Dermis microvascular lymphatic vessel endothelial cell (primary cell): ENCODE data around the gene IRAK3. TPM values are rescaled to one million over a fixed set of nuclear protein-coding genes. Genes with fewer than 3 reads are reported as not detected.
"Not testable (repeated sequence)": the region's sequence is repeated elsewhere in the genome, so short reads cannot be mapped to it uniquely, and the experiment has no call there.

Source experiments
- DNase-seq, 2 donors: peaks; one replicate each; pipeline versions ENCODE4 v3.0.0 to v3.0.0-alpha.2; 2010; ENCODE audit warnings: low read depth in 2 of 2
- total RNA-seq: library from RNA; depleted of rRNA; stranded (reverse); fragments of >200 nt; gene quantifications from 2 replicates; pipeline ENCODE4 v1.2.1, GENCODE V29; 2014

The IRAK3 gene
- total RNA-seq, 1 donor from 2014 or later, result 9.5 TPM

DNA sequence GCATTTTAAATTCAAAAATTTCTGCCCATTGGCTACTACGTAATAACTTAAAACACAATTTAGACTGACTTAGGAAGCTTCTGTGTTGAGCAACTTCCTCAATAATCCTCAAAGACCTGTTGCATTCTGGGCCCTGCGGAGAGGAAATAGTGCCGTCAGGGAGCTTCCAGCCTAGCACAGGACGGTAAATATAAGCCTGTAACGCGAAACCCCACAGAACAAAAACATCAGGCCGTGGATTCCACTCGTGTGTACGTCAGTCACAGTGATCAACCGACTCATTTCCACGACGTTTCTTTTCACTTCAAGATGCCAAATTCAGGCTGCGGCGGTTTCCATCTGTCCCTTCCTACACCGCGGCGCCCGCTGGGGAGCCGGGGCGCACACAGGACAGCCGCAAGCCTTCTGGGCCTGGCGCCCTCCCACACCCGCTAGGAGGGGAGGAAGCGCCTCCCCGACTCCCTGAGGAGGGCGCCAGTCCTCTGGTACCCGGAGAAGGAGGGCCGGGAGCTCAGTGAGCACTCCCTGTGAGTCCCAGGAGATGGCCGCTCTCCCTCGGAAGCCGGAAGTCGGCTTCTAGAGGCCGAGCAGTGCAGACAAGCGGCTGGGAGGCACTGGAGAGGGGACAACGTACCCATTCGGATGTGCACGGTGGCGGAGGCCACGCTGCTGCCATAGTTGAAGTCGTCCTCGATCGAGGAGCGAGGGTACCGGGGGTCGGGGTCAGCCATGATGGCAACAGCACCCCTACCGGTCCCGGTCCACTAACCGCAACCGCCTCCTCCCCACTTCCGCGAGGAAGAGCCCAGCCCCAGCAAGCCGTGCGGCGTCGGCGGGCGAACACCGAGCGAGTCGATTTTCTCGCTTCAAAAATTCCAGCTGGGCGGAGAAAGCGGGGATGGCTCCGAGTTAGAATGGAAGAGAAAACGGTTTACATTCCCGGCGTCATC lies 19.5 kb upstream of the IRAK3 start, which contains the start of gene TMBIM4:
Gene TMBIM4, minus strand, starts transcription at position 776 of the 950 bp plus-strand sequence. Its CDS starts 45 bp downstream, at position 731.
- peak; percentile 81 to 90 for DNase-seq

DNA sequence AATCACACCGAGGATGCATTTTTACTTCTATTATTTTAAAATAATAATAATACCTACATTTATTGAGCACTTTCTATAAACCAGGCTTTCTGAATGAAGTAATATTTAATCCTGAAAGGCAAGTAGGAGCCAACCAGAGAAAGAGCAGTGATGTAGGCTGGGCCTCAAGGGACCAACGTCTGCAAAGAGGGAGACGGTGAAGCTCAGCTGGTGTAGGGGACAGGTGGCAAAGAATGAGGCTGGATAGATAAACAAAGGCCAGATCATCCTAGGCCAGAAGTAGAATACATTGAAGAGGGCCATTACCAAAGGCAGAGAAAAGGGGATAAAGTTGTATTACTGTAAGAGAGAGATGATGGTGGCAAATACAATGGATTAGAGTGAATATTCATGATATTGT lies 18.4 kb upstream of the IRAK3 start:
- DNase-seq, result no peak

DNA sequence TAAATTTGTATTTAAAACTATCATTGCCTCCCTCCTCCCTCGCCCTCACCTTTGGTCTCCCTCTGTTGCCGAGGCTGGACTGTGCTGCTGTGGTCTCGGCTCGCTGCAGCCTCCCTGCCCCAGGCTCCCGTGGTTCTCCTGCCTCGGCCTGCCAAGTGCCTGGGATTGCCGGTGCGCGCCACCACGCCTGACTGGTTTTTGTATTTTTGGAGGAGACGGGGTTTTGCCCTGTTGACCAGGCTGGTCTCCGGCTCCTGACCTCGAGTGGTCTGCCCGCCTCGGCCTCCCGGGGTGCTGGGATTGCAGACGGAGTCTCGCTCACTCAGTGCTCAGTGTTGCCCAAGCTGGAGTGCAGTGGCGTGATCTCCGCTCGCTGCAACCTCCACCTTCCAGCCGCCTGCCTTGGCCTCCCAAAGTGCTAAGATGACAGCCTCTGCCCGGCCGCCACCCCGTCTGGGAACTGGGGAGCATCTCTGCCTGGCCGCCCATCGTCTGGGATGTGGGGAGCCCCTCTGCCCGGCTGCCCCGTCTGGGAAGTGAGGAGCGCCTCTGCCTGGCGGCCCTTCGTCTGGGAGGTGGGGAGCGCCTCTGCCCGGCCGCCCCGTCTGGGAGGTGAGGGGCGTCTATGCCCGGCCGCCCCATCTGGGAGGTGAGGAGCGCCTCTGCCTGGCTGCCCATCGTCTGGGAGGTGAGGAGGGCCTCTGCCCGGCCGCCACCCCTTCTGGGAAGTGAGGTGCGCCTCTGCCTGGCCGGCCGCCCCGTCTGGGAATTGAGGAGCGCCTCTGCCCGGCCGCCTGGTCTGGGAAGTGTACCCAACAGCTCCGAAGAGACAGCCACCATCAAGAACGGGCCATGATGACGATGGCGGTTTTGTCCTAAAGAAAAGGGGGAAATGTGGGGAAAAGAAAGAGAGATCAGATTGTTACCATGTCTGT lies 14.4 kb upstream of the IRAK3 start:
- DNase-seq, result not testable (repeated sequence)

DNA sequence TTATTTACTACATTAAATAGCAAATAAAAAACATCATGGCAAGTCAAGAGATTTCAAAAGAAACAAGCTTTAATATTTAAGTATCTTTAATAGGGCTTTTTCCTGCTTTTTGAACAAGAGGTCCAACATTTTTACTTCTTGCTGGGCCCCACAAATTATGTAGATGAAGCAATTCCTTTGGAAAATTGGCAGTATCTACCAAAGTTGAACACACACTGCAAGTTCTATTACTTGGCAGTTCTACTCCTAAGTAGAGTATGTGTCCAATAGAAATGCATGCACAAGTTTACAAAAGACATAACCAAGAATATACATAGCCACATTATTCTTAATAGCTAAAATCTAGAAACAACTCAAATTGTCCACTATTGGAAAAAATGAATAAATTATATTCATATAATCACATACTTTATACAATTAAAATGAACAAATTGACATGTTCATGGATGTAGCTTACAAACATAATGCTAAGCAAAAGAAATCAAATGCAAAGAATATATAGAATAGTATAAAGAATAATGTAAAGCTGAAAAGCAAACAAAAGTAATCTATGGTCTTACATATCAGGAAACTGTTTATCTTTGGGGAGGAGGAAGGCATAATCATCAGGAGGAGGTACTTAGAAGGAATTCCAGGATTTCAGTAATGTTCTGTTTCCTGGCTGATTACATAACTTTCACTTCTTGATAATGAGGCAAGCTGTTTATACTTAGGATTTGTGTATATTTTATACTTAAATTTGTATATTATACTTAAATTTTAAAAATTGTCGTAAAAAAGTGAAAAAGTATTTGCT lies 12.7 kb upstream of the IRAK3 start:
- peak in 1 of 2 donors; percentile 40 for DNase-seq

DNA sequence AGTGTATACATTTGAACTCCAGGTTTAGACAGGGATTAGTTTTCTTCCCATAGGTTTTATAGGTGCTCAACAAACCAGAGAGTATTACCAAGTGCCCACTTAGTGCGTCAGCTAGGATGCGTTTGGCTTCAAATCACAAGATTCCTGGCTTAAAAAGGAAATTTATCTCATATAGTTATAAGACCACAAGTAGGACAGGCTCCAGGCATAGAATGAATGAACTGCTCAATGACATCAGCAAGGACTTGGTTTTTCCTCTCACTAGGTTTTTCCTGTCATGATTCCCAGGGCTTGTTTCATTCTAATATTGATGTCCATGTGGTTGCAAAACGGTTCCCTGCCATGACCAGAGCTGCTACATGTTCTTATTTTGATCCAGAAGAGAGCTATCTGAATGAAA lies 6.1 kb upstream of the IRAK3 start:
- no peak for DNase-seq

DNA sequence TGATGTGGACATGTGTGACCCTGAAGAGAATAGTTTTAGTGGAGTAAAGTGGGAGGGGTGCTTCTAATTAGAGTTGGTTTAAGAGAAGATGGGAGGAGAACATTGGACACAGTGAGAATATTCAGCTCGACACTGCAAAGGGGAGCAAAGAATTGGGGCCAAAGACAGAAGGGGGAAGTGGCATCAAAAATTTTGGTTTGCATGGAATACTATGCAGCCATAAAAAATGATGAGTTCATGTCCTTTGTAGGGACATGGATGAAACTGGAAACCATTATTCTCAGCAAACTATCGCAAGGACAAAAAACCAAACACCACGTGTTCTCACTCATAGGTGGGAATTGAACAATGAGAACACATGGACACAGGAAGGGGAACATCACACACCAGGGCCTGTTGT lies 4.2 kb upstream of the IRAK3 start:
- DNase-seq, result not testable (repeated sequence)

DNA sequence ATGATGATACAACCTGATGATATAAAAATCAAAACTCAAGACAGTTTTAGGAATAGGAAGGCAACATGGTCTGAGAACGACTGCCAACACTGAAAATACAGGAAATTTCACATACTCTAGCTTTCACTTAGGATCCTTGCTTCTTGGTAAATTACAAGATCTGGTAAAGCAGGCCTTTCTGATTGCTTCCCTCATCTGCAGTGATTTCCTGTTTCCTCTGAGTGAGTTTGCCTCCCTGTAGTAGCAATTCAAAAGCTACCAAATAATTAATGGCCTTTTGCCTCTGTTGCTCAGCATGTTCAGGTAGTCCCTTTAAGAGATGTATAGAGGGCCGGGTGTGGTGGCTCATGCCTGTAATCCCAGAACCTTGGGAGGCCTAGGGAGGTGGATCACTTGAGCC lies 2.0 kb upstream of the IRAK3 start:
- peak in 1 of 2 donors; percentile 28 for DNase-seq

DNA sequence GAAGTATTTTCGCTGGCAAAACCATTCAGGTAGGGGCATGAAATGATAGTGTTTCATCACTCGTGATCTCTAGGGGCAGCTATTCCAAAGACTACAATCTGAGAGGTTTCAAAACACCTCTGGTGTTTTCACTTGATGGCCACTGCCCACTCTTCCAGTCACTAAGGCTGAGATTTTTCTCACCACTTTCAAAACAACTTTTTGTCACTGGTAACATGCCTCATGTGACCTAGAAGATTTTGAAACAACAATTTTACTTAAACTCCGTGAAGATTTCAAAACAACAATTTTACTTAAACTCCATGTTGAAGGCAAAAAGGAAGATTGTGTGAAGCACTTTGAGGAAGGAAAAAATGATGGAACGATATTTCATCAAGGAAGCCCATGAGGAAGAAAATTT lies 1.2 kb upstream of the IRAK3 start:
- DNase-seq, result no peak

DNA sequence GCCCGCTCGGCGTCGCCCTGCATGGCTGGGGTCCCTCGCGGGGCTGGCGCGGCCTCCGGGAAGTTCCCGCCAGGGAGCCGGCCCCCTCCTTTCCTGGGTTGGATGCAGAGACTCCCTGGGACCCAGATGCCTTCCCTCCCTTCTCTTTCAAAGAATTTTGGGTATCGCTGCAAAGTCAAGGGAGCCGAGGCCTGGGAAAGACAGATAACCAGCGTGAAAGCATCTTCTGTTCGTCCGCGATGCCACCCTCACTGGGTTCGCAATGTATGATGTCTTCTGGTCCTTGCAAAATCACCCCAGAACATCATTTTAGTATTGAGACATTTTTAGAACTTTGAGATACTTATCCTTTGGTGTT lies 451 bp downstream of the IRAK3 start:
- DNase-seq, result no peak

DNA sequence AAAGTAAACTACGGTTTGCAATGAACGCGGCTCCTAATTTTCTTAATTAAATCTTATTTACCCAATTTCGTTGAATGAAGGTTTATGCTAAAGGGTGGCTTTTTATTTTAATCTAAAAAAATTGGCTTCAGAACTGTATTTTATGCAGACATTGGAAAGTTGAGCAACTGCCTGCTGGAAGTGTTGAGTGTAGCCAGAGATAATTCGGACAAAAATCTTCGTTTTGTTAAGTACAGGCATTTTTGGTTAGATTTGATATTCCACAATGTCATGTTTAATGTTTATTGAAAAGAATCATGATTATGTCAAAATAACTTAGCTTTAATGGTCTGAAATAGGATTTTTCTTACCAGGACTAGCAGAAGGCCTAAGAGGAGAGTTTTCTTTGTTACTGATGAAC lies 875 bp downstream of the IRAK3 start:
- no peak for DNase-seq

DNA sequence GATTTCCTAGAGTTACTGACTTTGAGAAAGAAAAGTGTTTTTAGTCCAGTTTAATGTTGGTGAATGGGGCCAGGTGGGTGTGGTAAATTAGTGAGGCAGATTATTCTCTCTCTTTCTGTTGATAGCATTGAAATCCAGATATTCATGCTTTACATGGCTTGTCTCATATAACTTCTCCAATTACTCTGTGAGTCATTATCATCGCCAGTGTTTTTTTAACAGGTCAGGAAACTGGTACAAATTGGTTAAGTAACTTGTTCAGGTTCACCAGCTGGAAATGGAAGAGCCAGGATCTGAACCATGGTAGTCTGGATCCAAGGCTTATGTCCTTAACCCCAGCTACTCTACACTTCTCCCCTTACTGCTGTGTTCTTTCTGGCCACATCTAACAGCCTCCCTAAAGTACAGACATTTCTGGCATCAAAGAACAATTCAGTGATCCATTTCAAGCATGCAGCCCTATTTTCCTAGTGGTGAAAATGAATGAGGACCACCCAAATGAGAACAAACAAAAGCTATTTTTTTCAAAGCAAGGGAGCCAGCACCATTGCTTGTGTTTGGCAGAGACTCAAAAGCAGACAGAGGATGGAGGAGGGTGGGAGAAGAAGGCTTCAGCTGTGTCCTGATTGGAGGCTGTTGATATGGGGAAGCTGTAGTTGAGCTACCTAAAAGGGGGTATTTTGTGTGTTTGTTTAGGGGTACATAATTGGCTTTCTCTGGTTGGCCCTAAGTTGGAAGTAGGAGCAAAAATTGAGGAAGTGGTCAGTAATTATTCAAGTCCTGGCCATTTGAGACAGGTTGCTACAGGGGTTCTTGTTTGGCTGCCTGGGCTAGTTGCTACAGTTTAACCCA lies 1.7 kb downstream of the IRAK3 start:
- DNase-seq, result peak in 1 of 2 donors; percentile 20

DNA sequence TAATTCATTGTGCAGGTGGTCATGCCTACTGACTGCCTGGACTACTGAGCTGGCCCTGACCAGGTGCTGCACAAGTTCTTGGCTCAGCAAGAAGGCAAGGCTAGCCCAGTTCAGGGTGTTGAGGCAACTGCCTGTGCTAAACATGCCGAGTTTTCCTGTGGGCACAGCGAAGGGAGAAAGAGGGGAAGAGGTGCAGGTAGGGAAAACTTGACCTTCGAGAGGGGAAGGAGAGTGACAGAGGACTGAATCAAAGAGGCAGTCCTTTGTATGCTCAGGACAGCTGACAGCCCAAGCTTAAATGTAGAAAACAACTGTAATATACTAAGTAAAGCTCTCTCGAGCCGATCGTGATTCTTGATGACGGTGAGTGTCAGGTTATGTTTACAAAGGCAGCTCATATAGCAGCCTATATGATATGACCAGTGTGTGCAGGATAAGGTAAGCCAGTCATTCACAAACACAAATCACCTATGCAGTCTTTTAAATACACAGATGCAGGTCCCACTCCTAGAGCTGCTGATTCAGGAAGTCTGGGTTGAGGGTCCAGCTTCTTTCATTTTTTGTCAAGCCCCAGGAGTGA lies 2.6 kb downstream of the IRAK3 start:
- no peak for DNase-seq

DNA sequence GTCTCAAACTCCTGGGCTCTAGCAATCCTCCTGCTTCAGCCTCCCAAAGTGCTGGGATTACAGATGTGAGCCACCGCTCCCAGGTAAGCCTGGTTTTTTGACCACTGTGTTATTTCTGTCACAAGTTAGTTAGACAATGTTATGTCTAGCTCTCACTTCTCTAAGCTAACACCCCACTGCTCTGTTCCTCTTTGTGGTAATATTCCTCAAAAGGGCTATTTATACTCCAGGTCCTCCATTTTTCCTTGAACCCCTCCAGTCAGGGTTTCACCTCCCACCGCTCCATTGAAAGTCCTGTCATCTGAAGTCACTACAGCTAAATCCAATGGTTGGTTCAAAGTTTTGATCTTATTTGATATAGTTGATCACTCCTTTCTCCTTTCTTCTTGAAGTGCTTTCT lies 5.1 kb downstream of the IRAK3 start:
- DNase-seq, result no peak

DNA sequence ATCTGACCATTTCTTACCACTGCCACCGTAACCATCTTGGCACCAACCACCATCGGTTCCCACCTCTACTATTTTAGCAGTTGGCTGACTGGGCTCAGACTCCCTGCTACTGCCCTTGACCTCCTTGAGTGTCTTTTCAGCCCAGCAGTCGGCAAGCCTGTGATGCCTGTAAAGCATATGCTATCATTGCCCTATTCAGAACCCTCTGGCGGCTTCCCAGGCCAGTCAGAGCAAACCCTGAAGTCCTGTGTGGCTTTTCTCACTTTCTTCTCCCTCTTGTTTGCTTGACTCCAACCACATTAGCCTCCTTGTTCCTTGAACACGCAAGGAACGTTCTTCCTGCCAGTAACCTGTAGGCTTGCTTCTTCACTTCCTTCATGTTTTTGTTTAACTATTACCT lies 6.2 kb downstream of the IRAK3 start:
- DNase-seq, result no peak

DNA sequence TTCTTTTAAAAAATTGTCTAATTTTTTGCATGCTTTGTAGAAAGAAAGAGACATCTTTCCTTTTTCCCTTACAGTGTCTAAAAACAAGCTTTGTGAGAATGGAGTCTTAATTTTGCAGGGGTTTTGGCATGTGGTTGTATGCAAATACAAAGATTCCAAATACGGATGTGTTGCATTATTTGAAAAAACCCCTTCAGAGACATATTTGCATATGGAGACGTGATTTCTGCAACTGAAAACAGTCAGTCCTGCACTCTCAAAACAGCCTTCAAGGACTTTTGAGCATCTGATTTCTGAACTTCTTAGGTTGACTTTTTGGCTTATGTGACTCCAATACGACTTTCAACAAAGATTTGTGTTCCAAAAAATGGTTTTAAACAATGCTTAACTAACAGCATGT lies 7.8 kb downstream of the IRAK3 start:
- no peak for DNase-seq

DNA sequence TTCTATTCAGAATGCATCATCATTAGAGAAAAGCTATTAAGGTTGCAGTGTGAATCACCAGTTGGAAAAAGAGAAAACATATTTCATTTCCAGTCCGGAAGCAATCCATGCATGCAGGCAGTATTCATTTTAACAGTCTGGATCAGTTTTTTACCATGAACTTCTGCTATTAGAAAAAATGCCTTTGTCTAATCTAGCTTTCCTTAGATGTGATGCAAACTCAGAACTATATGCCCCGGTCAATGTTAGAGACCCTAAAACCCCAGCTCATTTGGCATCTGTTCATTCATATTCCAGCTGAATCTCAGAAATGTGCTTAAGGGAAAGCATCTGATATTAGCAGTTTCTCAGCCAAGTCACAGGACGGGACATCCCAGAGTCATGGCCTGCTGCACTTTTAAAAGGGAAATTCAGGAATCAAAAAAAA lies 8.5 kb downstream of the IRAK3 start:
- peak; percentile 61 to 62 for DNase-seq

DNA sequence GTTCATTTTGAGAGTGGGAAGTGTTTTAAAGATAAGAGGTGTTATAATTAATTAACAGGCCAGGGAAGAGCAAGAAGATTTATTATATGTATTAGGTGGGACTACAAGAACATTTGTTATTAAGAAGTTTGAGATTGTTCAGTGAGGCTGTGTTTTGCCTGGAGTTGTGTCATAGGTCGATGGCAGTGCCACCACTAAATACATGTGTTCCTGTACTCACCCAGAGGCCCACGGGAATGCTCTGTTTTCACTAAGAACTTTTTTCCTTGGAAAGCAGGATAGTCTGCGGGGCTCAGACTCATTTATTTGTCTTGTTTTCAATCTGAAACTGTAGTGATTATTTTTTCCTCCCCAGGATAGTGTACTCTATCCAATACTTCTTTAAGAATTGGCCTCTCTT lies 10.1 kb downstream of the IRAK3 start:
- no peak for DNase-seq

DNA sequence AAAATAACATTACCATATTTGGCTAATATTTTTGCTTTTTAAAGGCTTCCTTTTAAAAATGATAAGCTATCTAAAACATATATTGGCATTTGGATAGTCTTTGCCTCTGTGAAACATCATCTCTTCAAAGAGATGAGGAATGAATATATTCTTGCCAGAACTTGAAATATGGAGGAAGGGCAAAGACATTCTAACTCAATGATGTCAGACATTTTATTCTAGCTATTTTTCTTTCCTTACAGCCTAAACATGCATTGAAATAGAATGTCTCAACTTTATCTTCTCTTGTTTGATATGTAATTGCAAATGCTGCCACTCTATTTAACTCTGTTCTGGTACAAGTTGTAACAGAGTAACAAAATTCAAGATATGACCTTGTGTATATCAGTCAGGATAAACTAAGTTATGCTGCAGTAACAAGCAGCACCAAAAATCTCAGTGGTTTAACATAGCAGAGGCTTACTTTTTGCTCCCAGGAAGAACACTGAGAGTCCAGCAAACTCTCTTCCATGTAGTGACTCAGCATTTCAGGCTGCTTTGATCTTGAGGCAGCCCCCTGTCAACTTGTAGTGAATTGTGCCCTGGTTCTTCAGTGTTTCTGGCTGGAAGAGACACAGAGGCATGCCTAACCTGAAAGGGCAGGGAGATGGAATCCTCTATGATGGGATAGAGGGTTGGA lies 11.0 kb downstream of the IRAK3 start:
- DNase-seq, result no peak

DNA sequence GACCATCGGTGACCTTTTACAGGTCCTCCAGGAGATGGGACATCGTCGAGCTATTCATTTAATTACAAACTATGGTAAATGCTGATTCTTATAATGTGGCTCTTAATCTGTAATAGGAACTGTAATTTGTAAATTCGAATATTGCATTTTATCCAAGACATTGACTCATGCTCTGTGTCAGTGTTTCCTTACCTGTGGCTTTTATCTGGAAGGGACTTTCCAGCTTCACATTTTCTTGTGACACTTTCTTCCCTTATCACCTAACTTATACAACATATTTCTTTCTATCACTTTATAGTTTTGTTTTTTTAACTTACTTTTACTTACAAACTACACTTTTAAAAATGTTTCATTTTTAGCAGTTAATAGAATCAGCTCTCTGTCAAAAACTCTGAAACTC lies 14.8 kb downstream of the IRAK3 start:
- no peak for DNase-seq

DNA sequence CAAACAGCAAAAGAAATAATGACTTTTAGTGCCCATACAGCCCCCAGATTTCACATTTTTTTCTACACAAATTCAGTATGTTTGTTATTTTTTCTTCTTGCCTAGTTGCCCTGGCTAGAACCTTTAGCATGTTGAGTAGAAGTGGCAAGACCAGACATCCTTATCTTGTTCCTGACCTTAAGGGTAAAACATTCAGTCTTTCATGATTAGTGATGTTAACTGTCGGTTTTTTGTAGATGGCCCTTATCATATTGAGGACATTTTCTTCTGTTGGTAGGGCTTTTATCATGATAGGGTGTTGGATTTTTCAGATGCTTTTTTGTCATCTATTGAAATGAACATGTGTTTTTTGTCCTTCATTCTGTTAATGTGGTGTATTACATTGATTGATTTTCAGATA lies 17.1 kb downstream of the IRAK3 start:
- DNase-seq, result no peak
